Loucy (cell line): ENCODE measurements around the gene ITSN1.

Experiments
- H2AFZ ChIP-seq: fragments of 200-600 bp; sonication (generic); 2 replicates; pipeline ENCODE4 v1.6.0; 2016; ENCODE audit warnings: antibody characterized with exemption, mild to moderate bottlenecking, low read length, moderate library complexity
- H3F3A ChIP-seq: fragments of 200-600 bp; 2 replicates; pipeline ENCODE4 v1.6.0; 2016; ENCODE audit warnings: antibody characterized with exemption, low read depth, mild to moderate bottlenecking
- H3K27me3 ChIP-seq: fragments of 200-600 bp; sonication (generic); 2 replicates; pipeline ENCODE4 v1.6.1; 2014; ENCODE audit warnings: low read length, mild to moderate bottlenecking; ENCODE audit not compliant: insufficient read depth, poor library complexity, severe bottlenecking
- H3K36me3 ChIP-seq: fragments of 200-600 bp; sonication (generic); 2 replicates; pipeline ENCODE4 v1.6.1; 2016; ENCODE audit warnings: low read length; ENCODE audit not compliant: insufficient read depth
- H3K4me1 ChIP-seq: fragments of 200-600 bp; sonication (generic); 2 replicates; pipeline ENCODE4 v1.5.1; 2014; ENCODE audit warnings: low read length, mild to moderate bottlenecking; ENCODE audit not compliant: insufficient read depth, poor library complexity, severe bottlenecking
- H3K4me2 ChIP-seq: fragments of 200-600 bp; sonication (generic); 2 replicates; pipeline ENCODE4 v1.6.0; 2014; ENCODE audit warnings: antibody characterized with exemption, low read length, low read depth, mild to moderate bottlenecking; ENCODE audit not compliant: poor library complexity, severe bottlenecking
- H3K4me3 ChIP-seq: fragments of 200-600 bp; sonication (generic); 2 replicates; pipeline ENCODE4 v1.5.1; 2014; ENCODE audit warnings: low read length, mild to moderate bottlenecking, mixed read lengths; ENCODE audit not compliant: poor library complexity, severe bottlenecking
- H3K79me2 ChIP-seq: fragments of 200-600 bp; sonication (generic); 2 replicates; pipeline ENCODE4 v1.6.1; 2014; ENCODE audit warnings: low read length; ENCODE audit not compliant: insufficient read depth
- H3K9ac ChIP-seq: fragments of 200-600 bp; sonication (generic); 2 replicates; pipeline ENCODE4 v1.6.0; 2014; ENCODE audit warnings: mild to moderate bottlenecking, low read depth, low read length, moderate library complexity; ENCODE audit not compliant: poor library complexity, severe bottlenecking
- H3K9me2 ChIP-seq: fragments of 200-600 bp; sonication (generic); replicated peaks from 2 replicates; pipeline ENCODE4 v1.6.1; 2016; ENCODE audit warnings: low read depth, low read length, mixed read lengths
- H3K9me3 ChIP-seq: fragments of 200-600 bp; sonication (generic); 2 replicates; pipeline ENCODE4 v1.6.1; 2014; ENCODE audit warnings: mild to moderate bottlenecking, antibody characterized with exemption, low read length, low read depth; ENCODE audit not compliant: insufficient read depth
- H4K20me1 ChIP-seq: fragments of 200-600 bp; sonication (generic); 2 replicates; pipeline ENCODE4 v1.6.0; 2014; ENCODE audit warnings: antibody characterized with exemption, low read length, mild to moderate bottlenecking; ENCODE audit not compliant: insufficient read depth, poor library complexity, severe bottlenecking
- EZH2phosphoT487 ChIP-seq: fragments of 200-600 bp; IDR thresholded peaks from 2 replicates; pipeline ENCODE4 v1.6.1; 2018; ENCODE audit warnings: antibody characterized with exemption, mild to moderate bottlenecking, moderate library complexity, borderline replicate concordance
- TF ChIP-seq, protein P1 (sequence below): fragments of 200-600 bp; sonication (generic); conservative IDR thresholded peaks from 2 replicates; pipeline ENCODE4 v1.5.1; 2014; ENCODE audit warnings: mild to moderate bottlenecking, antibody characterized with exemption, low read length

Gene ITSN1

DNA sequence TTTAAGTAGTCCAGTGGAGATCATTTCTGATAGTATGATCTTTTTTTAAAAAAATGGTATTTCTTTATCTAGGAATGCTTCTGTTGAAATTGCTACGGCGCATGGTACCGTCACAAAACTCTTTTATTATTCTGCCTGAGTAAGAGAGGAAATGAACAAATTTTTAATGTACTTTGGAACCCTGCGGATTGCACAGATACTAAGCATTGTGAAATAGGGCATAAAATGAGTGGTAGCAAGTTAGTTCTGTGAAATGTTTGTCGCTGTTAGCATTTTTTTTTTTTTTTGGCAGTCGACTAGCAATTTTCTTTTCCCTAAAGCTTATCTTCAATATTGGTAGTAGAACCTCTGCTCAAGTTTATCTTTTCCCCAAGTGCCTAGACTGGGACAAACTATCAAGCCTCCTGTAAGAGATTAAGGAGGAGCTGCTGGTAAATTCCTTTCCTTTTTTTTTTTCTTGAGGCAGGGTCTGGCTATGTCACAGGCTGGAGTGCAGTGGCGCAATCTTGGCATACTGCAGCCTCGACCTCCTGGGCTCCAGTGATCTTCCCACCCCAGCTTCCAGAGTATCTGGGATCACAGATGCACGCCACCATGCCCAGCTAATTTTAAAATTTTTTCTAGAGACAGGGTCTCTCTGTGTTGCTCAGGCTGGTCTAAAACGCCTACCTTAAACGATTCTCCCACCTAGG is 2.2 kb downstream of the ITSN1 start:
- Histone ChIP-seq H3K36me3 (no peaks in the 10 kb centered on the region), H3K79me2 (peaks cover 65% of the 10 kb centered on the region), H3F3A (no peaks in the 10 kb centered on the region), H3K4me1 (peaks cover 27% of the 10 kb centered on the region), H3K9me3 (no peaks in the 10 kb centered on the region), H4K20me1 (peaks cover 11% of the 10 kb centered on the region), H3K9ac (peak overlapping the region; percentile 65), H3K9me2 (no peaks in the 10 kb centered on the region), H2AFZ (no peak overlapping the region), H3K27me3 (no peaks in the 10 kb centered on the region), H3K4me2 (peak overlapping the region; percentile 86), H3K4me3 (peak overlapping the region; percentile 75)
- no peak for TF ChIP-seq EZH2phosphoT487
- TF ChIP-seq, protein P1, sequence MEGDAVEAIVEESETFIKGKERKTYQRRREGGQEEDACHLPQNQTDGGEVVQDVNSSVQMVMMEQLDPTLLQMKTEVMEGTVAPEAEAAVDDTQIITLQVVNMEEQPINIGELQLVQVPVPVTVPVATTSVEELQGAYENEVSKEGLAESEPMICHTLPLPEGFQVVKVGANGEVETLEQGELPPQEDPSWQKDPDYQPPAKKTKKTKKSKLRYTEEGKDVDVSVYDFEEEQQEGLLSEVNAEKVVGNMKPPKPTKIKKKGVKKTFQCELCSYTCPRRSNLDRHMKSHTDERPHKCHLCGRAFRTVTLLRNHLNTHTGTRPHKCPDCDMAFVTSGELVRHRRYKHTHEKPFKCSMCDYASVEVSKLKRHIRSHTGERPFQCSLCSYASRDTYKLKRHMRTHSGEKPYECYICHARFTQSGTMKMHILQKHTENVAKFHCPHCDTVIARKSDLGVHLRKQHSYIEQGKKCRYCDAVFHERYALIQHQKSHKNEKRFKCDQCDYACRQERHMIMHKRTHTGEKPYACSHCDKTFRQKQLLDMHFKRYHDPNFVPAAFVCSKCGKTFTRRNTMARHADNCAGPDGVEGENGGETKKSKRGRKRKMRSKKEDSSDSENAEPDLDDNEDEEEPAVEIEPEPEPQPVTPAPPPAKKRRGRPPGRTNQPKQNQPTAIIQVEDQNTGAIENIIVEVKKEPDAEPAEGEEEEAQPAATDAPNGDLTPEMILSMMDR = no peak

DNA sequence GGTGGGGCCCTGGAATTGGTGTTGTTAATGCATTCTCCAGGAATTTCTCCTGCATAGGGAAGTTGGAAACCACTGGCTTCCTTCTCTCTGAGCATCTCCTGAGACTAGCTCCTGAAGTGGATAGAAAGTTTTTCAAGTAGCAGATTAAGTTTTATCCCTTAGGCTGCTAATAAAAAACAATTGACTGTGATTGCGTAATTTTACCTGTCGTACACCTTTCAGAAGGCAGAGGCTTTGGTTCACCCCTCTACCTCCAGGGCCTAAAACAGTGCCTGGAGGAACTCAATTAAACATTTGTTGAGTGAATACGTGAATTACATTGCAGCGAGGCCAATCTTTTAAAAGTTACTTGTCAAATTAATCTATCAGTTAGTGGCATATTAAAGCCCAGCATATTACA is 3.4 kb downstream of the ITSN1 start:
- Histone ChIP-seq H3K9me2 (no peaks in the 10 kb centered on the region), H3K36me3 (no peaks in the 10 kb centered on the region), H3K4me2 (peak overlapping the region; percentile 86), H2AFZ (no peak overlapping the region), H3K4me1 (peaks cover 19% of the 10 kb centered on the region), H3K9ac (no peak overlapping the region), H3K4me3 (no peak overlapping the region), H3K9me3 (no peaks in the 10 kb centered on the region), H3F3A (no peaks in the 10 kb centered on the region), H4K20me1 (peaks cover 4% of the 10 kb centered on the region), H3K27me3 (no peaks in the 10 kb centered on the region), H3K79me2 (peaks cover 56% of the 10 kb centered on the region)
- TF ChIP-seq EZH2phosphoT487 = no peak
- TF ChIP-seq, protein P1 = no peak

DNA sequence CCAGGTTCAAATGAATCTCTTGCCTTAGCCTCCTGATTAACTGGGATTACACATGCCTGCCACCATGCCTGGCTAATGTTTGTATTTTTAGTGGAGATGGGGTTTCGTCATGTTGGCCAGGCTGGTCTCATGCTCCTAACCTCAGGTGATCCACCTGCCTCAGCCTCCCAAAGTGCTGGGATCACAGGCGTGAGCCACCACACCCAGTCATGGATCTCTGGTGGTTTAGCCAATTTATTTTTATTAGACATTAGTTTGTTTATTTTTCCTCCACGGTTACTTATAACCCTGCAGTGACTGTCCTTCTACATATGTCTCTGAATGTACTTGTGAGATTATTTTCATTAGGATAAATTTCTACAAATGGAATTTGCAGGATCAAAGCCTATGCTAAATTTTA is 5.3 kb downstream of the ITSN1 start:
- Histone ChIP-seq H3F3A (no peaks in the 10 kb centered on the region), H3K4me2 (no peak overlapping the region), H2AFZ (no peak overlapping the region), H3K4me3 (no peak overlapping the region), H3K79me2 (peaks cover 54% of the 10 kb centered on the region), H4K20me1 (no peaks in the 10 kb centered on the region), H3K36me3 (no peaks in the 10 kb centered on the region), H3K27me3 (no peaks in the 10 kb centered on the region), H3K9me3 (no peaks in the 10 kb centered on the region), H3K4me1 (peaks cover 19% of the 10 kb centered on the region), H3K9me2 (no peaks in the 10 kb centered on the region), H3K9ac (no peak overlapping the region)
- TF ChIP-seq EZH2phosphoT487 = no peak
- TF ChIP-seq, protein P1 = no peak
